HG03066 (cell line): ENCODE measurements around the gene MAGEA4.

Experiments used
- ATAC-seq: cut with Tn5 transposase; IDR thresholded peaks from one replicate; pipeline ENCODE4 v1.9.1; 2021; ENCODE audit warnings: low read depth; ENCODE audit not compliant: unreplicated experiment

MAGEA4 gene

DNA sequence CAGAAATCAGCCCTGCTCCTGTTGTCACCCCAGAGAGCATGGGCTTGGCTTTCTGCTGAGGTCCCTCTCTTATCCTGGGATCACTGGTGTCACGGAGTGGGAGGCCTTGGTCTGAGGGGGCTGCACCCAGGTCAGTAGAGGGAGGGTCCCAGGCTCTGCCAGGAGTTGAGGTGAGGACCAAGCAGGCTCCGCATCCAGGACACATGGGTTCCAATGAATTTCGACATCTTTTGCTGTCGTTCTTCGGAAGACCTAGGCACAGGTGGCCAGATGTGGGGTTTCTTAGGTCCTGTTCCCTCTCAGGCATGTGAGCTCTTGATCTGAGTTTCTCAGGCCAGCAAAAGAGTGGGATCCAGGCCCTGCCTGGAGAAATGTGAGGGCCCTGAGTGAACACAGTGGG is 10.0 kb downstream of the MAGEA4 start:
- ATAC-seq = no peak

DNA sequence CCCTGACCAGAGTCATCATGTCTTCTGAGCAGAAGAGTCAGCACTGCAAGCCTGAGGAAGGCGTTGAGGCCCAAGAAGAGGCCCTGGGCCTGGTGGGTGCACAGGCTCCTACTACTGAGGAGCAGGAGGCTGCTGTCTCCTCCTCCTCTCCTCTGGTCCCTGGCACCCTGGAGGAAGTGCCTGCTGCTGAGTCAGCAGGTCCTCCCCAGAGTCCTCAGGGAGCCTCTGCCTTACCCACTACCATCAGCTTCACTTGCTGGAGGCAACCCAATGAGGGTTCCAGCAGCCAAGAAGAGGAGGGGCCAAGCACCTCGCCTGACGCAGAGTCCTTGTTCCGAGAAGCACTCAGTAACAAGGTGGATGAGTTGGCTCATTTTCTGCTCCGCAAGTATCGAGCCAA is 11.0 kb downstream of the MAGEA4 start:
- no peak for ATAC-seq

DNA sequence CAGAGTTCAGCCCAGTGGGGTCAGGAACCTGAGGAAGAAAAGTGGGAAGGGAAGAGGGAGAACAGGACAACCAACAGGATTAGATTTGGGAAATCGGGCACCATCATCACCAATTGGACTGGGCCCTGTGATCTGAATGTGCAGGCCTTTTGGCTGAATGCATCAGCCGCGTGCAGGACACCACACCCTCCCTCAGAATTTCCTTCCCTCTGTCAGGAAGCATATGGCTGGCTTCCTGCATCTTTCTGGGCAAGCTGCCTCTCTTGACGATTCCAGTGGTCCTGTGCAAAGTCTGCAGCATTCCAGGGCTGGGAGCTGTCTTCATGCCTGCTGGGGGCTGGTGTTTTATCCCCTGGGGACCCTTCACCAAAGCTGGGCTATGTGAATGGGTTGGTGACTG is 16.4 kb downstream of the MAGEA4 start:
- ATAC-seq = no peak

DNA sequence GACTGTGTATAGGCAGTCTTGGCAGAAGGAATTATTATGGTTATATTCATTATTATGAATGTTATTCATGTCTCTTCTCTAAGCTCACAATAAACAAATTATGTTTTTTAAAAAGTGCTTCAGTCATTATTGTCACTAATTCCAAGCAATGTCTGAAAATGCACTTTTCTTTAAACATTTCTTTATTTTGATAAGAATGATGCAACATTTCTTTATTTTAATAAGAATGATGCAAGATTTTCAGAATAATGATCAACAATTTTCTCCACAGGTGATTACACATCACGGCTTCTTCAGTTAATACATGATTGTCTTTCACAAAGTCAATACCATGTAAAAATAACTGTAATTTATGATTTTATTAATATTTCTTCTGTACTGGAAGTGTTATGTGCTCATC is 22.7 kb downstream of the MAGEA4 start:
- no peak for ATAC-seq

DNA sequence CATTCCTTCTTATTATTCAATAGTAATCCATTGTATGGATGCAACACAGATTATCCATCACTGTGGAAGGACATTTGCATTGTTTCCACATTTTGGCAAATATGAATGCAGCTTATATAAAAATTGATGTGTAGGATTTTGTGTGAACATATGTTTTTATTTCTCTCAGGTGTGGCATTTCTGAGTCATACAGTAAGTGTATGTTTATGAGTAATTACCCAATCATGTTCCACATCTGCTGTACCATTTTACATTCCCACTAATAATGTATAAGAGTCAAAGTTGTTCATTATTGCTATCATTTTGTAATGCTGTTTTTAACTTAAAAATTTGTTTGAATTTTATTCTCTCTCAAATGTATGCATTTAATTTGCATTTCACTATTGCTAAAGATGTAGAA is 25.5 kb downstream of the MAGEA4 start:
- no peak for ATAC-seq

DNA sequence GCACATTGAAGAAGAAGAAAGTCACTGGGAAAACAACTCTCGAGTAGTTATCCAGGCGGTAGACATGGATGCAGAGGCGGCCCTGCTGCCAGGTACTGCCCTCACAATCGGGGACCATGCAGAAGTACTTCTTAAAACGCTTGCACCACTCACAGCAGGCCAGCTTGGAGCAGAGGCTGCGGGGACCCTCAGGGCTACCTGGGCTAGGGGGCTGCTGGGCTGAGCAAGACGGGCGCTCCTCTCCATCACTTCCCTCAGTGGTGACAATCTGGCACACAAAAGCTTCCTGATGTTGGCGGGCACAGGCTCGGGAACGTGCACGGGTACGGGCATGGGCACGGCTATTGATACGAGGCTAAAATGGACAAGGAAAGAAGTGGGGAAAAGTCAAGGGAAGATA is 42.0 kb downstream of the MAGEA4 start:
- no peak for ATAC-seq

DNA sequence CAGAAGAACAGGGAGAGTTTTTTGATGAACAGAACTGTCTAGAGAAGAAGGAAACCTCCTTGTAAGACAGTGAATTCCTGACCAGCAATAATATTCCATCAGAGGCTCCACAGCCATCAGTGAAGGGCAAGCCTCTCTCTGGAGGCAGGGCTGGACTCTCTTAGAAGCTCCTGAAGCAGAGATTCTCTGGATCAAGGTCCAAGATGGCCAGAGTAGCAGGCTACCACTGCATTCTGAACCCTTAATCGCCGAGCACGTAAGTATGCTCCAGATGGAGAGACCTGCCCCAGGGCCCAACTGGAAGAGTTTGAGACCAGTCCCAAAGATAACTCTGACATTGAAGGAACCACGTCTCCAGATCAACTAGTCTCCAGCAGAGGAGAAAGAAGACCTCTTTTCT is 45.4 kb downstream of the MAGEA4 start:
- no peak for ATAC-seq

DNA sequence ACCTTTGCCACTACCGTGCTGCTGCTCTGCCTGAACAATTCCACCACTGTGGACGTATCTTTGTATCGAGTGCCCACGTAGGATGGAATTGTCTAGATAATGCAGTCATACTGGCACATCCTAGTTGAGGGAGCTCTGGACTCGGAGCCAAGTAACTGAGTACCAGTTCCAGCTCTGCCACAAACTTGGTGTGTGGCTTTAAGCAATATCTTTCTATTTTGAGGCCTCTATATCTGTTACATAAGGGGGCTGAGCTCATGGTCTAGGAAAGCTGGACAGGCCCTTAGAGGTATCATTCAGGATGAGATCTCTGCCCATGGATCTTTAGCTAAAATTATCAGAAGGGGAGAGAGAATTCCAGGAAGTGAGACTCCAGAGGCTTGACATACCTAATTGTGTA is 49.3 kb downstream of the MAGEA4 start:
- ATAC-seq = no peak

DNA sequence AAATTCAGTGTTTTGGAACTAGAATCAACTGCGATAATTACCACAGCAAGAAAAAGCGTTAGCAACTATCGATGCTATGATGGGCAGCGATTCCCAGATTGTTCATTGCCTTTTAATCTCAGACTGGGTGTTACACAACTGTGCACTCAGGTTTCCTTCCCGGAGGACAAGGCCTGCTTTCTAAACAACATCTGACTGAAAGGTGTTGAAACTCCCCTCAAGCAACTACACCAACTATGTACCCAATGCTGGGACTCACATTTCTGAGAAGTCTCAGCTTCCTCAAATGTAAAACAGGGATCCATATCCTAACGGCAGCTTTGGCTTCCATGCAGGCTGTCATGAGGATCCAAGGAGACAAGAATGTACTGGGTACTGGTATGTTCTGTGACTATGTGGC is 53.5 kb downstream of the MAGEA4 start:
- no peak for ATAC-seq

DNA sequence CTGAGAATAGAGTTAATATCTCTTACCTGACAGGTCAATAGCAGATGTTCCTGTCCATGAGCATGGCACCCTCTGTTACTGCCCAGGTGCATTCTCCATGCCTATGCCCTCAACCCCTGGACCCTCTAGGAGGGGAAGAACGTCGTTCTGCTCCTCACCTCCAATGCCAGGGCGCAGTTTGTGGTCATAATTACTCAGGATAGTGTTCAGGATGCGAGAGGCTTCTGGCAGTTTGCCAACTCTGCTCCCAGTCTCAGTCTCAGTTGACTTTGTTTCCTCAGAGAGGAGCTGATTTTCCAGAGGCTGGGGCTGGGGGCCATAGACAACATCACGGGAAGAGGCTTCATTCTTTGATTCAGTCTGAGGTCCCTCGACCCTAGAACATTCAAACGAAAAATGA is 57.3 kb downstream of the MAGEA4 start:
- ATAC-seq = no peak

DNA sequence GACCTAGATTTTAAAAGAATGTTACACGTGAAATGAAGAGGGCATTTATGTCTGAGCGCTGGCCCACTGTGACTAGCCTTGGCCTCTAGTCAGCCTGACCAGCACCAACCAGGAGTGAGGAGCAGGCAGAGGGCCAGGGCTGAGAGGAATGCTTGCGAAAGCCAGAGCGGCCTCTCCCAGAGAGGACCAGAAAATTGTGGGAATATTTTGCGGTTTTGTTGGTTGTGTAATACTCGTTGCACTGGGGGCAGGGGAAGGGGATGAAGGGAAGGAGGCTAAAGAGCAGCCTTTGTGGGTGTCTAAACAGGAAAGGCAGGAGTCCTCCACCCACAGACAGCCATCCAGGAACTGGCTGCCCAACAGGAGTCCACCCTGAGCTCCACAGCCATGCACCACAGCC is 58.0 kb downstream of the MAGEA4 start:
- ATAC-seq = no peak

DNA sequence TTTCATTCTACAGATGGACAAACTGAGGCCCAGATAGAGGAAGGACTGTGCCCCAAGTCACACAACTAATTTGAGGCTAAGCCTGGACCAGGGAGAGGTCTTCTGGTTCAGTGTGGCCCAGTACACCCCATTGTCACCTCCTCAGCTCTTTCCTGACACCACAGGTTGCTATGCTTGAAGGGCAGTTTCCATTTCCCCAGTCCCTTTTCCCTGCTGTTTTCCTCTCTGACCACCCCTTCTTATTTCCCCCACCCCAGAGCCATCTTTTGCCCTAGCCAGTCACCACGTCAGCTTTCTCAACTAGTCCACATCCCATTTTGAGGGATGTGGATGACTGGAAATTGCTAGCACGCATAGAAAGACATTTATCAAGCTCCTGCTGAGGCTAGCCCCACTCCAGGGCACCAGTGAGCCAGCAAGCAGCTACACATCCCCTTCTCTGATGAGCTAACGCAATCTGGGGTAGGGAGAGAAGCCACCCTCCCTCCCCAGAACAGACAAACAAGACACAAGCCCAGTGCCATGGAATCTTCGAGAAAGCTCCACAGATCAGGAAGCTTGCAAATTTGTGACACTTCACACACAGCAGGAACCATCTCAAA is 60.5 kb downstream of the MAGEA4 start:
- ATAC-seq = no peak

DNA sequence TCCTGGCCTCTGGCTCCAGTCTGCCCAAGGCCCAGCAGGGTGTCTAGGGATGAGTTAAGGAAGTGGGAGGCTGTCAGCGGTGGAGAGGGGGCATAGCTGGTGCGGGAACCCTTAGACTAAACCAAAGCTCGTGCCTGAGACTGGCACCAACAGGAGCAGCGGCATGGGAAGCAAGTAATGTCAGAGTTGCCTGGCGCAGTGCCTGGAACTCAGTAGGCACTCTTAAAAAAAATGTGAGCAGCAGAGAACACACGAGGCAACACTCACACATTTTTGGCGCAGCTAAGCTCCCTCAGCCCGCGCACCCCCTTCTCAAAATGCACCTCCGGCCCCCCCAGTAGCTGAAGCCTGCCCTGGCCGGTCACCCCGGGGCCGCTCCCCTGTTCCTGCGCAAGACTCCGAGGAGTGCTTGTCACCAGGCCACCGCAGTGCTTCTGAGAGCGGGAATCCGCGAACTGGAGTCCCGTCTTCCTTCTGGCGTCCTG is 61.2 kb downstream of the MAGEA4 start:
- ATAC-seq = no peak
